Psoas muscle (tissue), 8 donors: ENCODE data around the gene SH3PXD2B. TPM values are rescaled to one million over a fixed set of nuclear protein-coding genes. Genes with fewer than 3 reads are reported as not detected.
A peak's percentile ranks its signal among the peaks of the same experiment; 100 is the strongest.

ENCODE experiments used
- ATAC-seq, 4 donors: fragments of 200-7000 bp; cut with Tn5 transposase; one replicate each; pipeline ENCODE4 v1.9.1; 2020; ENCODE audit warnings: moderate library complexity in 3 of 4, mild to moderate bottlenecking in 2 of 4
- DNase-seq, 2 donors: peaks; one replicate each; pipeline ENCODE4 v3.0.0-alpha.2; 2020
- H3K27ac ChIP-seq: fragments of 200-600 bp; one replicate; pipeline ENCODE4 v1.8.0; 2022
- H3K27me3 ChIP-seq, 3 donors: fragments of 200-600 bp in 1 of 3; one replicate each; pipeline versions ENCODE4 v1.6.1 to v1.8.0; 2013 to 2022; ENCODE audit warnings: low read length in 2 of 3, mild to moderate bottlenecking in 2 of 3, moderate library complexity in 1 of 3; ENCODE audit not compliant: insufficient read depth in 3 of 3
- H3K36me3 ChIP-seq, 2 donors: fragments of 200-600 bp in 1 of 2; one replicate each; pipeline versions ENCODE4 v1.6.1 to v1.8.0; 2013 to 2022; ENCODE audit warnings: low read depth in 1 of 2, mild to moderate bottlenecking in 1 of 2, moderate library complexity in 1 of 2; ENCODE audit not compliant: insufficient read depth in 1 of 2
- H3K4me1 ChIP-seq: fragments of 200-600 bp; one replicate; pipeline ENCODE4 v1.8.0; 2022
- H3K4me3 ChIP-seq: fragments of 200-600 bp; one replicate; pipeline ENCODE4 v1.8.0; 2022; ENCODE audit warnings: mild to moderate bottlenecking
- H3K9me3 ChIP-seq: fragments of 200-600 bp; one replicate; pipeline ENCODE4 v1.8.0; 2022
- CTCF ChIP-seq: fragments of 200-600 bp; IDR thresholded peaks from one replicate; pipeline ENCODE4 v1.8.0; 2022; ENCODE audit warnings: antibody characterized with exemption
- WGBS, 3 donors: extraction: QIAGEN DNeasy Blood & Tissue Kit; methylation state at CpG; one replicate each; pipeline versions ENCODE4 v1.1.6 to v1.1.7; 2013; 5-methylcytosine and 5-hydroxymethylcytosine counted together
- intact Hi-C, 2 donors: fragments of 100-400 bp; cut with DNase I; formaldehyde crosslinking; loops; one replicate each; pipeline versions ENCODE4 v1.11.0 to v1.14.2; 2022
- polyA plus RNA-seq, 3 donors: library from polyadenylated mRNA; stranded (reverse); fragments of 200-250 nt; gene quantifications; one replicate each; pipeline ENCODE4 v1.2.3, GENCODE V29; 2013
- total RNA-seq, 4 donors: library from RNA; stranded (reverse); fragmentation: NEBNext Ultra II Directional in 2 of 4; extraction: Animal tissue kit (Norgen Biotek cat#: 25700) in 2 of 4; gene quantifications; one replicate each; pipeline versions ENCODE4 v1.2.1 to v1.2.4, GENCODE V29; 2021 to 2023
- donor health status: healthy with polysubstance abuse.
- donor health status: DM: no; HTN: no; CAD: no; lungs with moderate emphysema.
- donor health status: Bipolar disorder and iron deficiency.
- donor health status: healthy.
- donor health status: DM: yes; HTN: yes; CAD: no.
- donor health status: DM: no; HTN: no; CAD: no.
- donor health status: DM: no; HTN: no; CAD: no.
- donor health status: DM: yes; HTN: yes; CAD: no.

Gene SH3PXD2B
- total and polyA plus RNA-seq, 7 donors: 0.58 to 5.3 (median 2.5) TPM

- WGBS, 3 donors: 69 to 72% (median 71%) methylated on average over 10 of the region's 10 CpGs
- TF ChIP-seq CTCF: no peak
- no peak overlapping the region for H3K4me3 ChIP-seq
- intact Hi-C loops: no loop called here
- peaks cover 0 to 13% (median 4%) of the 10 kb centered on the region in 3 donors for H3K27me3 ChIP-seq
- no peak overlapping the region for H3K27ac ChIP-seq
- H3K9me3 ChIP-seq: no peaks in the 10 kb centered on the region
- ATAC-seq: no peak
- H3K4me1 ChIP-seq: no peaks in the 10 kb centered on the region
- no peak for DNase-seq
- no peaks in the 10 kb centered on the region for H3K36me3 ChIP-seq
Observed at GRCh38 chr5:172456076-172456722, 1.9 kb upstream of the SH3PXD2B start.

GRCh38 chr5:172455511-172456061 lies 1.3 kb upstream of the SH3PXD2B start:
- H3K9me3 ChIP-seq: no peaks in the 10 kb centered on the region
- no peak overlapping the region for H3K4me3 ChIP-seq
- 43 to 62% (median 49%) methylated on average over 13 of the region's 13 CpGs for WGBS, 3 donors
- H3K27ac ChIP-seq: no peak overlapping the region
- intact Hi-C loops: no loop called here
- no peaks in the 10 kb centered on the region for H3K36me3 ChIP-seq
- H3K27me3 ChIP-seq: peaks cover 0 to 13% (median 4%) of the 10 kb centered on the region in 3 donors
- H3K4me1 ChIP-seq: no peaks in the 10 kb centered on the region
- ATAC-seq (peak in 1 of 4 donors; percentile 21), DNase-seq (peak in 1 of 2 donors; percentile 42)
- no peak for TF ChIP-seq CTCF

GRCh38 chr5:172455087-172455381 lies 709 bp upstream of the SH3PXD2B start:
- WGBS, 3 donors: 69 to 87% (median 72%) methylated on average over 8 of the region's 8 CpGs
- no peaks in the 10 kb centered on the region for H3K9me3 ChIP-seq
- no peak for ATAC-seq
- no peak for TF ChIP-seq CTCF
- H3K4me1 ChIP-seq: no peaks in the 10 kb centered on the region
- no peaks in the 10 kb centered on the region for H3K36me3 ChIP-seq
- H3K27ac ChIP-seq: no peak overlapping the region
- H3K27me3 ChIP-seq: peaks cover 0 to 13% (median 4%) of the 10 kb centered on the region in 3 donors
- DNase-seq: no peak
- H3K4me3 ChIP-seq: peak overlapping the region; percentile 69
- intact Hi-C loops: no loop called here

- no peaks in the 10 kb centered on the region for H3K36me3 ChIP-seq
- peak; percentile 45 to 63 for DNase-seq
- no peak overlapping the region for H3K27ac ChIP-seq
- 1% methylated on average over 14 to 35 of the region's 35 CpGs for WGBS, 3 donors
- peak overlapping the region; percentile 79 for H3K4me3 ChIP-seq
- peak in 3 of 4 donors; percentile 3 to 32 (median 8) for ATAC-seq
- H3K27me3 ChIP-seq: peaks cover 0 to 6% (median 3%) of the 10 kb centered on the region in 3 donors
- intact Hi-C loops: no loop called here
- H3K4me1 ChIP-seq: no peaks in the 10 kb centered on the region
- TF ChIP-seq CTCF: no peak
- H3K9me3 ChIP-seq: no peaks in the 10 kb centered on the region
Observed at GRCh38 chr5:172453986-172454357, 353 bp downstream of the SH3PXD2B start.
